Right renal pelvis (tissue), 4 donors: Measurements from ENCODE around the gene TAF4. TPM values are rescaled to one million over a fixed set of nuclear protein-coding genes. Genes with fewer than 3 reads are reported as not detected.

ENCODE experiments used
- DNase-seq, 4 donors: peaks; one replicate each; pipeline ENCODE4 v3.0.0-alpha.2; 2013; ENCODE audit warnings: low read depth in 4 of 4, low spot score in 3 of 4, missing footprints in 1 of 4
- polyA plus RNA-seq, 4 donors: library from polyadenylated mRNA; unstranded; fragments of 120-200 nt; gene quantifications; one replicate each; pipeline ENCODE4 v1.2.1, GENCODE V29; 2013; ENCODE audit not compliant: insufficient read length in 4 of 4

TAF4 gene
- polyA plus RNA-seq, 4 donors: 16.7 to 20.9 (median 17.7) TPM

DNA sequence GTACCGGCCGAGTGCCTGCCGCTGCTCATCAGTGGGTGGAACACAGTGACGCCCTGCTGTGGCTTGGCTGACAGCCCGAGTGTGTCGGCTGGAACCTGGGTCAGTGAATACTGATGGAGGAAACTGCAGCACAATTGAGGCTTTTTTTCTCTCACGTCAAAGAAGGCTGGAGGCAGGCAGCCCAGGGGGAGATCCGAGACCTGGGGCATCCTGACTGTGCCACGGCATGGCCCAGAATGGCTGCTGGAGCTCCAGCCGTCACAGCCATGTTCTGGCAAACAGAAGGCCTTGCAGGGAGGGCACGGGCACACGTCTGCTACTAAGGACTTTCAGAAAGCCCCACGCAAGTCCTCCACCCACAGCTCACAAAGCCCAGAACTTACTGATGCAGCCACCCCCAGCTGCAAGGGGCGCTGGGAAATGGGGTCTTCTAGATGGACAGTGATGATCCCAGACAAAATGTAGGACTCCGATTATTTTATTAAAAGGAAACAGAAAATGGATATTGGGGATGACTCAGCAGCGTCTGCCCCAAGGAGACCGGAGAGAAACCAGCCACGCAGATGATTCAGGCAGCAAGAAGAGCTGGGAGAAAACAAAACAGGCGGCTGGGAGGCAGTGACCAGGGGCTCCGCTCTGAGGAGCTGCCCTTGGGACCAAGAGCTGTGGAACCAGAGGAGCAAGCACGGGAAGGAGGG is 140.0 kb downstream of the TAF4 start:
- no peak for DNase-seq

DNA sequence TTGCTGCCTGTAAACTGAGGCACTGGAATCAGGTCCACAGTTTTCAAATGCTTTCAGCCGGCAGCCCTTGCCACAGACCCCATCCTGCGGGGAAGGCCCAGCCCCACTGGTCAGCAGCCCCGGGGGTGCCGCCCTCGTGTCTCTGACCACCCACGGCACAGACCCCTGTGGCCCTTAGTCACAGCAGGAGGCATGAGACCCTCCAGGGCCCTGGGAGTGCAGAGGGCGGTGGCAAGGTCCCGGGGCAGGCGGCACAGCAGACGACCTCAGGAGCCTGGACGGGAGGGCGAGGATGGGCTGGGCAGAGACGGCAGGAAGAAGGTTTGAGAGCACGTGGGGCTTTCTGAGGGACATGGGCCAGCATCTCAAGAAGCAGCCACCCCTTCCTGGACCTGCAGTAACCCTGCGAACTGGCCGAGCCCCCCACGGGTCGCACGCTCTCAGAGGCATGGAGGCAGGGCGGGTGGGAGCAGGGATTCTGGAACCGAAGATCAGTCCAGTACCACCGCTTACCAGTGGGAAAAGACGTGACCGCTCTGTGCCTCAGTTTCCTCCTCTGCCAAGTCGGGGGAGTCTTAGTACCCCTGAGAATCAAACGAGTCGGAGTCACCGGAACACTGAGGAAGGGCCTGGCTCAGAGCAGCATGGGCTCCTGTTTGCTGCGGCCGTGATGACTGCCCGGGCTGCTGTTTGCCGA is 140.7 kb downstream of the TAF4 start:
- no peak for DNase-seq

Other genes with a start within 250 kb of the TAF4 start
- 10 to 100 TPM; 52.0 to 55.8 (median 54.8) TPM for gene LSM14B, start 56.6 kb upstream of the TAF4 start, polyA plus RNA-seq
- 100 to 1,000 TPM; 160 to 206 (median 170) TPM for gene PSMA7, start 77.5 kb upstream of the TAF4 start, polyA plus RNA-seq
- 10 to 100 TPM; 17.3 to 22.9 (median 20.1) TPM for gene SS18L1, start 77.9 kb upstream of the TAF4 start, polyA plus RNA-seq
- gene MTG2, start 117.1 kb upstream of the TAF4 start, polyA plus RNA-seq: 10 to 100 TPM; 34.3 to 39.2 (median 36.8) TPM
- under 1 TPM in 3 of 4 donors, not detected in 1; 0.06 to 0.25 (median 0.16) TPM for gene HRH3, start 154.4 kb upstream of the TAF4 start, polyA plus RNA-seq
- 10 to 100 TPM; 30.2 to 38.4 (median 34.5) TPM for gene OSBPL2, start 172.6 kb upstream of the TAF4 start, polyA plus RNA-seq
- gene ADRM1, start 237.1 kb upstream of the TAF4 start, polyA plus RNA-seq: 10 to 100 TPM; 47.3 to 68.7 (median 48.4) TPM